ENCODE data around the gene OSBPL5.

The OSBPL5 gene

GRCh38 chr11:3052567-3052966 lies 112.5 kb downstream of the OSBPL5 start:
- Histone ChIP-seq H3K9ac (ENCODE audit: low read length in 5 of 5) (no peak overlapping the region), H3K9me3 (ENCODE audit: control insufficient read depth in 5 of 5, low read length in 5 of 5) (no peaks in the 10 kb centered on the region), H3K27me3 (ENCODE audit: control insufficient read depth in 5 of 5, insufficient read depth in 4 of 5, low read length in 5 of 5) (no peaks in the 10 kb centered on the region), H3K4me3 (ENCODE audit: low read depth in 1 of 5, low read length in 5 of 5) (no peak overlapping the region), H3K27ac (ENCODE audit: low read depth, low read length) (peak overlapping the region; percentile 77), H3K4me1 (ENCODE audit: control insufficient read depth in 5 of 5, insufficient read depth in 5 of 5, low read length in 5 of 5) (peaks cover 27 to 86% (median 59%) of the 10 kb centered on the region in 5 donors), H3K36me3 (ENCODE audit: control insufficient read depth in 5 of 5, insufficient read depth in 5 of 5, low read length in 5 of 5) (peaks cover 0 to 16% (median 11%) of the 10 kb centered on the region in 5 donors)

GRCh38 chr11:3052109-3052479 lies 113.0 kb downstream of the OSBPL5 start:
- Histone ChIP-seq H3K9ac (ENCODE audit: low read length in 5 of 5) (peak overlapping the region in 3 of 5 donors; percentile 4 to 36 (median 22)), H3K27ac (ENCODE audit: low read depth, low read length) (peak overlapping the region; percentile 77), H3K4me1 (ENCODE audit: control insufficient read depth in 5 of 5, insufficient read depth in 5 of 5, low read length in 5 of 5) (peaks cover 27 to 84% (median 58%) of the 10 kb centered on the region in 5 donors)

GRCh38 chr11:3051196-3052108 lies 113.7 kb downstream of the OSBPL5 start:
- no peaks in the 10 kb centered on the region for H3K27me3 ChIP-seq (ENCODE audit: control insufficient read depth in 5 of 5, insufficient read depth in 4 of 5, low read length in 5 of 5)
- H3K9me3 ChIP-seq (ENCODE audit: control insufficient read depth in 5 of 5, low read length in 5 of 5), result no peaks in the 10 kb centered on the region
- peaks cover 27 to 83% (median 54%) of the 10 kb centered on the region in 5 donors for H3K4me1 ChIP-seq (ENCODE audit: control insufficient read depth in 5 of 5, insufficient read depth in 5 of 5, low read length in 5 of 5)
- peak overlapping the region; percentile 77 for H3K27ac ChIP-seq (ENCODE audit: low read depth, low read length)
- H3K36me3 ChIP-seq (ENCODE audit: control insufficient read depth in 5 of 5, insufficient read depth in 5 of 5, low read length in 5 of 5), result peaks cover 0 to 22% (median 17%) of the 10 kb centered on the region in 5 donors
- H3K9ac ChIP-seq (ENCODE audit: low read length in 5 of 5), result peak overlapping the region in 3 of 5 donors; percentile 4 to 29 (median 22)
- H3K4me3 ChIP-seq (ENCODE audit: low read depth in 1 of 5, low read length in 5 of 5), result peak overlapping the region in 3 of 5 donors; percentile 8 to 25 (median 22)

More at GRCh38 chr11:3052109-3052479, 113.0 kb downstream of the OSBPL5 start:
- peak overlapping the region in 2 of 5 donors; percentile 8 to 22 for H3K4me3 ChIP-seq (ENCODE audit: low read depth in 1 of 5, low read length in 5 of 5)
- no peaks in the 10 kb centered on the region for H3K27me3 ChIP-seq (ENCODE audit: control insufficient read depth in 5 of 5, insufficient read depth in 4 of 5, low read length in 5 of 5)
- peaks cover 0 to 20% (median 15%) of the 10 kb centered on the region in 5 donors for H3K36me3 ChIP-seq (ENCODE audit: control insufficient read depth in 5 of 5, insufficient read depth in 5 of 5, low read length in 5 of 5)
- H3K9me3 ChIP-seq (ENCODE audit: control insufficient read depth in 5 of 5, low read length in 5 of 5), result no peaks in the 10 kb centered on the region

- Histone ChIP-seq H3K36me3 (ENCODE audit: control insufficient read depth in 5 of 5, insufficient read depth in 5 of 5, low read length in 5 of 5) (peaks cover 0 to 30% (median 24%) of the 10 kb centered on the region in 5 donors), H3K4me1 (ENCODE audit: control insufficient read depth in 5 of 5, insufficient read depth in 5 of 5, low read length in 5 of 5) (peaks cover 22 to 83% (median 51%) of the 10 kb centered on the region in 5 donors), H3K4me3 (ENCODE audit: low read depth in 1 of 5, low read length in 5 of 5) (peak overlapping the region in 3 of 5 donors; percentile 11 to 19 (median 14)), H3K27ac (ENCODE audit: low read depth, low read length) (peak overlapping the region; percentile 77), H3K9me3 (ENCODE audit: control insufficient read depth in 5 of 5, low read length in 5 of 5) (no peaks in the 10 kb centered on the region), H3K27me3 (ENCODE audit: control insufficient read depth in 5 of 5, insufficient read depth in 4 of 5, low read length in 5 of 5) (no peaks in the 10 kb centered on the region), H3K9ac (ENCODE audit: low read length in 5 of 5) (peak overlapping the region in 3 of 5 donors; percentile 19 to 45 (median 30))
These were observed 114.5 kb downstream of the OSBPL5 start for GRCh38 chr11:3050386-3051195.

- H3K27ac ChIP-seq (ENCODE audit: low read depth, low read length), result peak overlapping the region; percentile 97
- H3K36me3 ChIP-seq (ENCODE audit: control insufficient read depth in 5 of 5, insufficient read depth in 5 of 5, low read length in 5 of 5), result peaks cover 0 to 37% (median 31%) of the 10 kb centered on the region in 5 donors
- no peaks in the 10 kb centered on the region for H3K9me3 ChIP-seq (ENCODE audit: control insufficient read depth in 5 of 5, low read length in 5 of 5)
- peak overlapping the region in 4 of 5 donors; percentile 45 to 71 (median 64) for H3K9ac ChIP-seq (ENCODE audit: low read length in 5 of 5)
- peak overlapping the region in 3 of 5 donors; percentile 11 to 19 (median 14) for H3K4me3 ChIP-seq (ENCODE audit: low read depth in 1 of 5, low read length in 5 of 5)
- no peaks in the 10 kb centered on the region for H3K27me3 ChIP-seq (ENCODE audit: control insufficient read depth in 5 of 5, insufficient read depth in 4 of 5, low read length in 5 of 5)
- peaks cover 22 to 85% (median 48%) of the 10 kb centered on the region in 5 donors for H3K4me1 ChIP-seq (ENCODE audit: control insufficient read depth in 5 of 5, insufficient read depth in 5 of 5, low read length in 5 of 5)
These were observed 115.5 kb downstream of the OSBPL5 start for GRCh38 chr11:3049430-3050243.

- Histone ChIP-seq H3K4me1 (ENCODE audit: control insufficient read depth in 5 of 5, insufficient read depth in 5 of 5, low read length in 5 of 5) (peaks cover 21 to 88% (median 62%) of the 10 kb centered on the region in 5 donors), H3K36me3 (ENCODE audit: control insufficient read depth in 5 of 5, insufficient read depth in 5 of 5, low read length in 5 of 5) (peaks cover 0 to 30% (median 24%) of the 10 kb centered on the region in 5 donors), H3K9ac (ENCODE audit: low read length in 5 of 5) (peak overlapping the region in 1 of 5 donors; percentile 14), H3K4me3 (ENCODE audit: low read depth in 1 of 5, low read length in 5 of 5) (no peak overlapping the region), H3K9me3 (ENCODE audit: control insufficient read depth in 5 of 5, low read length in 5 of 5) (no peaks in the 10 kb centered on the region), H3K27ac (ENCODE audit: low read depth, low read length) (no peak overlapping the region), H3K27me3 (ENCODE audit: control insufficient read depth in 5 of 5, insufficient read depth in 4 of 5, low read length in 5 of 5) (no peaks in the 10 kb centered on the region)
These were observed 117.5 kb downstream of the OSBPL5 start for GRCh38 chr11:3047637-3048036.

GRCh38 chr11:3046641-3047040 lies 118.5 kb downstream of the OSBPL5 start:
- Histone ChIP-seq H3K36me3 (ENCODE audit: control insufficient read depth in 5 of 5, insufficient read depth in 5 of 5, low read length in 5 of 5) (peaks cover 0 to 36% (median 27%) of the 10 kb centered on the region in 5 donors), H3K27ac (ENCODE audit: low read depth, low read length) (no peak overlapping the region), H3K9me3 (ENCODE audit: control insufficient read depth in 5 of 5, low read length in 5 of 5) (no peaks in the 10 kb centered on the region), H3K4me3 (ENCODE audit: low read depth in 1 of 5, low read length in 5 of 5) (no peak overlapping the region), H3K4me1 (ENCODE audit: control insufficient read depth in 5 of 5, insufficient read depth in 5 of 5, low read length in 5 of 5) (peaks cover 17 to 88% (median 58%) of the 10 kb centered on the region in 5 donors), H3K9ac (ENCODE audit: low read length in 5 of 5) (no peak overlapping the region), H3K27me3 (ENCODE audit: control insufficient read depth in 5 of 5, insufficient read depth in 4 of 5, low read length in 5 of 5) (no peaks in the 10 kb centered on the region)

- Histone ChIP-seq H3K4me3 (ENCODE audit: low read depth in 1 of 5, low read length in 5 of 5) (no peak overlapping the region), H3K9me3 (ENCODE audit: control insufficient read depth in 5 of 5, low read length in 5 of 5) (no peaks in the 10 kb centered on the region), H3K27me3 (ENCODE audit: control insufficient read depth in 5 of 5, insufficient read depth in 4 of 5, low read length in 5 of 5) (no peaks in the 10 kb centered on the region), H3K36me3 (ENCODE audit: control insufficient read depth in 5 of 5, insufficient read depth in 5 of 5, low read length in 5 of 5) (peaks cover 0 to 40% (median 31%) of the 10 kb centered on the region in 5 donors), H3K9ac (ENCODE audit: low read length in 5 of 5) (no peak overlapping the region), H3K27ac (ENCODE audit: low read depth, low read length) (no peak overlapping the region), H3K4me1 (ENCODE audit: control insufficient read depth in 5 of 5, insufficient read depth in 5 of 5, low read length in 5 of 5) (peaks cover 16 to 88% (median 57%) of the 10 kb centered on the region in 5 donors)
These were observed 118.9 kb downstream of the OSBPL5 start for GRCh38 chr11:3046190-3046589.

GRCh38 chr11:3044915-3045314 lies 120.2 kb downstream of the OSBPL5 start:
- Histone ChIP-seq H3K27ac (ENCODE audit: low read depth, low read length) (no peak overlapping the region), H3K9ac (ENCODE audit: low read length in 5 of 5) (no peak overlapping the region), H3K4me1 (ENCODE audit: control insufficient read depth in 5 of 5, insufficient read depth in 5 of 5, low read length in 5 of 5) (peaks cover 12 to 76% (median 44%) of the 10 kb centered on the region in 5 donors), H3K36me3 (ENCODE audit: control insufficient read depth in 5 of 5, insufficient read depth in 5 of 5, low read length in 5 of 5) (peaks cover 2 to 53% (median 42%) of the 10 kb centered on the region in 5 donors), H3K9me3 (ENCODE audit: control insufficient read depth in 5 of 5, low read length in 5 of 5) (no peaks in the 10 kb centered on the region), H3K4me3 (ENCODE audit: low read depth in 1 of 5, low read length in 5 of 5) (no peak overlapping the region), H3K27me3 (ENCODE audit: control insufficient read depth in 5 of 5, insufficient read depth in 4 of 5, low read length in 5 of 5) (no peaks in the 10 kb centered on the region)

Measured in subcutaneous abdominal adipose tissue (tissue), 5 donors.